IMR-90 (cell line): ENCODE data around the gene PAM. TPM values are rescaled to one million over a fixed set of nuclear protein-coding genes. Genes with fewer than 3 reads are reported as not detected.

Source experiments
- ATAC-seq: fragments of 200-7000 bp; cut with Tn5 transposase; 2 replicates; pipeline ENCODE4 v1.9.1; 2020; ENCODE audit warnings: low read depth, mild to moderate bottlenecking, moderate library complexity
- BruUV-seq: library from RNA; stranded (reverse); fragments of 400-500 nt; replicated peaks from 2 replicates; lab custom pipeline; 2021; lab: Mats Ljungman, UMichigan
- CTCF ChIA-PET: fragments of 300-600 bp; formaldehyde crosslinking; extraction: SDS; loops from one replicate; lab custom pipeline; 2021; ENCODE audit warnings: antibody characterized with exemption; lab: Yijun Ruan, JAX
- POLR2A ChIA-PET: fragments of 300-600 bp; sonication (Branson Sonifier 250); formaldehyde crosslinking; loops from one replicate; lab custom pipeline; 2022; ENCODE audit warnings: antibody characterized with exemption; ENCODE audit not compliant: unreplicated experiment; lab: Charles Lee
- DNase-seq: peaks from one replicate; pipeline ENCODE4 v3.0.0; 2013
- H2AFZ ChIP-seq: replicated peaks from 2 replicates; pipeline ENCODE3; 2013; ENCODE audit warnings: low read length, mild to moderate bottlenecking; ENCODE audit not compliant: poor library complexity
- H2AK5ac ChIP-seq: 2 replicates; pipeline ENCODE4 v1.6.1; 2013; ENCODE audit warnings: low read depth, low read length, inconsistent platforms
- H2AK9ac ChIP-seq: replicated peaks from 2 replicates; pipeline ENCODE3; 2013; ENCODE audit warnings: mild to moderate bottlenecking, low read depth, low read length, moderate library complexity; ENCODE audit not compliant: poor library complexity
- H2BK120ac ChIP-seq: 2 replicates; pipeline ENCODE4 v1.6.1; 2013; ENCODE audit warnings: low read depth, low read length, inconsistent platforms
- H2BK15ac ChIP-seq: 3 replicates; pipeline ENCODE4 v1.6.1; 2013; ENCODE audit warnings: low read depth, low read length, inconsistent platforms
- H2BK20ac ChIP-seq: 2 replicates; pipeline ENCODE4 v1.6.1; 2013; ENCODE audit warnings: low read depth, mild to moderate bottlenecking, inconsistent platforms, low read length, moderate library complexity
- H2BK5ac ChIP-seq: 2 replicates; pipeline ENCODE4 v1.6.1; 2013; ENCODE audit warnings: mild to moderate bottlenecking, low read depth, low read length, inconsistent platforms; ENCODE audit not compliant: poor library complexity, severe bottlenecking
- H3K14ac ChIP-seq: replicated peaks from 2 replicates; pipeline ENCODE4 v1.6.1; 2013; ENCODE audit warnings: low read depth, low read length, inconsistent platforms
- H3K18ac ChIP-seq: 2 replicates; pipeline ENCODE4 v1.6.1; 2013; ENCODE audit warnings: low read depth, low read length, control low read depth
- H3K23ac ChIP-seq: 2 replicates; pipeline ENCODE4 v1.6.1; 2013; ENCODE audit warnings: low read depth, low read length, inconsistent platforms
- H3K27ac ChIP-seq: 2 replicates; pipeline ENCODE4 v1.5.1; 2013; ENCODE audit warnings: mild to moderate bottlenecking, control low read depth, low read length; ENCODE audit not compliant: insufficient read depth
- H3K27me3 ChIP-seq: 2 replicates; pipeline ENCODE4 v1.6.1; 2013; ENCODE audit warnings: low read length; ENCODE audit not compliant: control insufficient read depth, insufficient read depth
- H3K36me3 ChIP-seq: 2 replicates; pipeline ENCODE4 v1.6.1; 2013; ENCODE audit warnings: low read length, mixed read lengths; ENCODE audit not compliant: control insufficient read depth, insufficient read depth
- H3K4ac ChIP-seq: 2 replicates; pipeline ENCODE4 v1.6.1; 2013; ENCODE audit warnings: low read depth, low read length, inconsistent platforms
- H3K4me1 ChIP-seq: 2 replicates; pipeline ENCODE4 v1.6.1; 2013; ENCODE audit warnings: low read length, mixed read lengths; ENCODE audit not compliant: control insufficient read depth, insufficient read depth
- H3K4me2 ChIP-seq: 2 replicates; pipeline ENCODE4 v1.6.1; 2013; ENCODE audit warnings: low read depth, mild to moderate bottlenecking, control low read depth, low read length, moderate library complexity
- H3K4me3 ChIP-seq: 2 replicates; pipeline ENCODE4 v1.5.1; 2013; ENCODE audit warnings: low read depth, mild to moderate bottlenecking, control low read depth, low read length, moderate library complexity; ENCODE audit not compliant: insufficient read depth
- H3K56ac ChIP-seq: 2 replicates; pipeline ENCODE4 v1.6.1; 2013; ENCODE audit warnings: low read length, inconsistent platforms; ENCODE audit not compliant: insufficient read depth; ENCODE audit errors: extremely low read depth
- H3K79me1 ChIP-seq, 2 experiments: 2 replicates each; pipeline ENCODE4 v1.6.1; 2013; ENCODE audit warnings: low read length in 2 of 2, inconsistent platforms in 1 of 2, low read depth in 1 of 2
- H3K9ac ChIP-seq: 2 replicates; pipeline ENCODE4 v1.6.1; 2013; ENCODE audit warnings: low read depth, low read length, control low read depth
- H3K9me1 ChIP-seq: 2 replicates; pipeline ENCODE4 v1.6.1; 2013; ENCODE audit warnings: low read length, inconsistent platforms; ENCODE audit not compliant: insufficient read depth
- H3K9me3 ChIP-seq: 2 replicates; pipeline ENCODE4 v1.6.1; 2013; ENCODE audit warnings: low read length; ENCODE audit not compliant: control insufficient read depth, insufficient read depth
- H4K20me1 ChIP-seq: 2 replicates; pipeline ENCODE4 v1.6.1; 2013; ENCODE audit warnings: low read length, inconsistent platforms; ENCODE audit not compliant: insufficient read depth
- H4K5ac ChIP-seq: 2 replicates; pipeline ENCODE4 v1.6.1; 2013; ENCODE audit warnings: mild to moderate bottlenecking, low read depth, low read length, control low read depth
- H4K8ac ChIP-seq, 2 experiments: 2 replicates each; pipeline ENCODE4 v1.6.1; 2013; ENCODE audit warnings: low read depth in 2 of 2, low read length in 2 of 2, control low read depth in 1 of 2, inconsistent platforms in 1 of 2
- H4K91ac ChIP-seq: 2 replicates; pipeline ENCODE4 v1.6.1; 2013; ENCODE audit warnings: low read depth, low read length, inconsistent platforms; ENCODE audit not compliant: insufficient read depth
- BHLHE40 ChIP-seq: fragments of 150-350 bp; IDR thresholded peaks from 2 replicates; pipeline ENCODE4 v1.6.1; 2016; ENCODE audit warnings: mild to moderate bottlenecking, low read depth, low read length
- CEBPB ChIP-seq: IDR thresholded peaks from 2 replicates; pipeline ENCODE4 v1.6.1; 2012; ENCODE audit warnings: low read depth, low read length, improper control_type of control experiment
- CHD1 ChIP-seq: IDR thresholded peaks from 2 replicates; pipeline ENCODE4 v1.6.1; 2012; ENCODE audit warnings: low read depth, low read length, improper control_type of control experiment
- MAZ ChIP-seq: IDR thresholded peaks from 2 replicates; pipeline ENCODE4 v1.6.1; 2012; ENCODE audit warnings: low read depth, mild to moderate bottlenecking, low read length, improper control_type of control experiment, moderate library complexity, borderline replicate concordance
- POLR2A ChIP-seq: IDR thresholded peaks from 2 replicates; pipeline ENCODE4 v1.6.1; 2012; ENCODE audit warnings: mild to moderate bottlenecking, low read depth, low read length
- RAD21 ChIP-seq: IDR thresholded peaks from 2 replicates; pipeline ENCODE4 v1.6.1; 2012; ENCODE audit warnings: low read length, improper control_type of control experiment
- RCOR1 ChIP-seq: IDR thresholded peaks from 2 replicates; pipeline ENCODE4 v1.6.1; 2012; ENCODE audit warnings: mild to moderate bottlenecking, low read length, improper control_type of control experiment; ENCODE audit not compliant: insufficient replicate concordance
- SMC3 ChIP-seq: fragments of 150-350 bp; IDR thresholded peaks from 2 replicates; pipeline ENCODE4 v1.6.1; 2016; ENCODE audit warnings: low read depth, mild to moderate bottlenecking, antibody characterized with exemption, low read length, moderate library complexity
- WGBS, 2 experiments: methylation state at CpG; one replicate each; pipeline versions ENCODE4 v1.1.5 to v1.1.7; 2013; ENCODE audit warnings: missing lambda C conversion rate in 2 of 2; ENCODE audit not compliant: insufficient read length in 1 of 2; ENCODE audit errors: extremely low coverage in 2 of 2; 5-methylcytosine and 5-hydroxymethylcytosine counted together
- dilution Hi-C: fragments of 300-500 bp; cut with HindIII; formaldehyde crosslinking; loops from one replicate; pipeline ENCODE4 v1.14.3; 2018; ENCODE audit warnings: low sequenced_read_pairs; ENCODE audit not compliant: unreplicated experiment
- in situ Hi-C: fragments of 300-500 bp; cut with MboI; formaldehyde crosslinking; loops from 3 replicates; pipeline ENCODE4 v1.14.3; 2019; ENCODE audit warnings: low sequenced_read_pairs, inconsistent platforms, mixed read lengths
- intact Hi-C: fragments of 100-400 bp; cut with micrococcal nuclease; formaldehyde crosslinking; loops from 2 replicates; pipeline ENCODE4 v1.10.0; 2022
- polyA plus RNA-seq, 3 experiments: library from polyadenylated mRNA; depleted of rRNA; stranded (reverse); fragments of >200 nt; gene quantifications; 2 replicates each; pipeline ENCODE4 v1.2.3, GENCODE V29; 2012; ENCODE audit warnings: low replicate concordance in 1 of 3
- total RNA-seq: library from RNA; depleted of rRNA; stranded (reverse); fragments of >200 nt; gene quantifications from 2 replicates; pipeline ENCODE4 v1.2.3, GENCODE V29; 2012

PAM gene
- total and polyA plus RNA-seq, 2 of the 4 experiments (the other 2 are of a cell fraction): 115 to 179 TPM

DNA sequence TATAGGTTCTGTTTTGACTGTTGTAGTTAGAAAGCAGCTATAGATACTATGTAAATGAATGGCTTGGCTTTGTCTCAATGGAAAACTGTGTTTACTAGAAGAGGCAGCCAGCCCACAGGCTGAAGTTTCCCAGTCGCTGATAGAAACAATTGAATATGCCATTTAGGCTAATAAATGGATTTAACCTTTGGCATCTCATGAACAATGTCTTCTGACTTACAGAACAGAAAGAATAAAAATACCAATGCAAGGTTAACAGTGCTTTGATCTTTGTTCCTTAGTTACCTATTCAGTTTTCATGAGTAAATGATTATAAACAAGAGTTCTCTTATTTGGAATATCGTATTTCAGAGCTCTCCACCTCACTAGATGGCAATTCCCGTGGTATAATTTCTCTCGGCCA, 120.6 kb downstream of the PAM start:
- no peaks in the 10 kb centered on the region for H3K4me1 ChIP-seq
- no peak overlapping the region for H3K4me2 ChIP-seq
- no peak overlapping the region for H3K18ac ChIP-seq
- H3K27ac ChIP-seq: no peak overlapping the region
- no peaks in the 10 kb centered on the region for H4K20me1 ChIP-seq
- ATAC-seq: no peak
- H3K56ac ChIP-seq: no peak overlapping the region
- no peak overlapping the region for H2BK20ac ChIP-seq
- H3K23ac ChIP-seq: no peak overlapping the region
- H3K9me1 ChIP-seq: no peaks in the 10 kb centered on the region
- H3K27me3 ChIP-seq: no peaks in the 10 kb centered on the region
- no peak overlapping the region for H2AK5ac ChIP-seq
- H2BK15ac ChIP-seq: no peak overlapping the region
- peaks cover 7% of the 10 kb centered on the region for H3K36me3 ChIP-seq
- H2BK5ac ChIP-seq: no peak overlapping the region
- no peak overlapping the region for H4K8ac ChIP-seq
- CTCF ChIA-PET: no interaction called here
- H4K5ac ChIP-seq: no peak overlapping the region
- POLR2A ChIA-PET: no interaction called here
- no peak overlapping the region for H3K4ac ChIP-seq
- no peak; the same call in 1 of the 2 replicates for TF ChIP-seq POLR2A
- no peak for TF ChIP-seq RCOR1
- TF ChIP-seq SMC3: no peak
- no peak for TF ChIP-seq CEBPB
- TF ChIP-seq BHLHE40: no peak
- TF ChIP-seq CHD1: no peak
- TF ChIP-seq MAZ: no peak
- no peak for TF ChIP-seq RAD21
- BruUV-seq: no TSS peak
- H3K4me3 ChIP-seq: no peak overlapping the region
- H3K79me1 ChIP-seq: peaks cover 3 to 9% of the 10 kb centered on the region in 2 experiments; a peak in 2 of 4 replicates
- intact Hi-C loops (no loop called here), in situ Hi-C loops (no loop called here), dilution Hi-C loops (no loop called here)
- H2AK9ac ChIP-seq: no peak overlapping the region
- WGBS, 2 experiments: 58% methylated on average over 2 of the region's 4 CpGs; no CpG with 5 or more reads in 1 of the 2 experiments
- H3K9me3 ChIP-seq: no peaks in the 10 kb centered on the region
- H2BK120ac ChIP-seq: no peak overlapping the region
- DNase-seq: no peak
- no peak overlapping the region for H2AFZ ChIP-seq
- no peak overlapping the region for H4K91ac ChIP-seq
- no peak overlapping the region for H3K14ac ChIP-seq
- H3K9ac ChIP-seq: no peak overlapping the region
